ENCODE results near the gene GRPR.

Gene GRPR

GRCh38 chrX:16103625-16104024 is 19.7 kb upstream of the GRPR start:
- no peak for DNase-seq
- Histone ChIP-seq H3K27ac (no peak overlapping the region), H3K27me3 (no peaks in the 10 kb centered on the region), H3K9me3 (no peaks in the 10 kb centered on the region), H3K4me3 (no peak overlapping the region), H3K4me1 (no peaks in the 10 kb centered on the region), H3K36me3 (no peaks in the 10 kb centered on the region)
- intact Hi-C loops (cut with DNase I; ENCODE audit: low total_unique reads), result no loop called here
- no peak for TF ChIP-seq CTCF (IDR thresholded peaks at IDR 0.05)

- DNase-seq, result no peak
- Histone ChIP-seq H3K27ac (no peak overlapping the region), H3K4me3 (no peak overlapping the region), H3K9me3 (peaks cover 0 to under 1% (median 0%) of the 10 kb centered on the region in 3 donors), H3K4me1 (no peaks in the 10 kb centered on the region), H3K27me3 (no peaks in the 10 kb centered on the region), H3K36me3 (no peaks in the 10 kb centered on the region)
- intact Hi-C loops (cut with DNase I; ENCODE audit: low total_unique reads), result no loop called here
- TF ChIP-seq CTCF (IDR thresholded peaks at IDR 0.05), result no peak
Observed at GRCh38 chrX:16112428-16112827, 10.9 kb upstream of the GRPR start.

GRCh38 chrX:16113978-16114565 is 9.3 kb upstream of the GRPR start:
- Histone ChIP-seq H3K27me3 (no peaks in the 10 kb centered on the region), H3K36me3 (no peaks in the 10 kb centered on the region), H3K4me1 (no peaks in the 10 kb centered on the region), H3K9me3 (peaks cover 0 to 7% (median 0%) of the 10 kb centered on the region in 3 donors), H3K27ac (no peak overlapping the region), H3K4me3 (no peak overlapping the region)
- no peak for DNase-seq
- intact Hi-C loops (cut with DNase I; ENCODE audit: low total_unique reads), result no loop called here
- TF ChIP-seq CTCF (IDR thresholded peaks at IDR 0.05), result no peak

GRCh38 chrX:16114611-16115010 is 8.8 kb upstream of the GRPR start:
- H3K36me3 ChIP-seq, result no peaks in the 10 kb centered on the region
- H3K27me3 ChIP-seq, result no peaks in the 10 kb centered on the region
- no peak overlapping the region for H3K4me3 ChIP-seq
- no peak for TF ChIP-seq CTCF (IDR thresholded peaks at IDR 0.05)
- no peaks in the 10 kb centered on the region for H3K4me1 ChIP-seq
- no peak for DNase-seq
- H3K27ac ChIP-seq, result no peak overlapping the region
- intact Hi-C loops (cut with DNase I; ENCODE audit: low total_unique reads), result no loop called here
- peaks cover 0 to 10% (median 0%) of the 10 kb centered on the region in 3 donors for H3K9me3 ChIP-seq

GRCh38 chrX:16119353-16120220 is 3.8 kb upstream of the GRPR start:
- H3K27ac ChIP-seq, result no peak overlapping the region
- no peak for DNase-seq
- TF ChIP-seq CTCF (IDR thresholded peaks at IDR 0.05), result no peak

More at GRCh38 chrX:16119353-16120220, 3.8 kb upstream of the GRPR start:
- no peaks in the 10 kb centered on the region for H3K4me1 ChIP-seq
- H3K4me3 ChIP-seq, result no peak overlapping the region
- intact Hi-C loops (cut with DNase I; ENCODE audit: low total_unique reads), result no loop called here
- peaks cover 0 to 10% (median 0%) of the 10 kb centered on the region in 3 donors for H3K9me3 ChIP-seq
- no peaks in the 10 kb centered on the region for H3K27me3 ChIP-seq
- no peaks in the 10 kb centered on the region for H3K36me3 ChIP-seq
